COLO829 (cell line): ENCODE data around the gene NEU1.
"Not testable (repeated sequence)": the region's sequence is repeated elsewhere in the genome, so short reads cannot be mapped to it uniquely, and the experiment has no call there.

ENCODE experiments used
- DNase-seq: peaks from one replicate; pipeline ENCODE4 v3.0.0; 2012; ENCODE audit warnings: low spot score

Gene NEU1

GRCh38 chr6:31817929-31818511, 44.6 kb downstream of the NEU1 start:
- not testable (repeated sequence) for DNase-seq

DNA sequence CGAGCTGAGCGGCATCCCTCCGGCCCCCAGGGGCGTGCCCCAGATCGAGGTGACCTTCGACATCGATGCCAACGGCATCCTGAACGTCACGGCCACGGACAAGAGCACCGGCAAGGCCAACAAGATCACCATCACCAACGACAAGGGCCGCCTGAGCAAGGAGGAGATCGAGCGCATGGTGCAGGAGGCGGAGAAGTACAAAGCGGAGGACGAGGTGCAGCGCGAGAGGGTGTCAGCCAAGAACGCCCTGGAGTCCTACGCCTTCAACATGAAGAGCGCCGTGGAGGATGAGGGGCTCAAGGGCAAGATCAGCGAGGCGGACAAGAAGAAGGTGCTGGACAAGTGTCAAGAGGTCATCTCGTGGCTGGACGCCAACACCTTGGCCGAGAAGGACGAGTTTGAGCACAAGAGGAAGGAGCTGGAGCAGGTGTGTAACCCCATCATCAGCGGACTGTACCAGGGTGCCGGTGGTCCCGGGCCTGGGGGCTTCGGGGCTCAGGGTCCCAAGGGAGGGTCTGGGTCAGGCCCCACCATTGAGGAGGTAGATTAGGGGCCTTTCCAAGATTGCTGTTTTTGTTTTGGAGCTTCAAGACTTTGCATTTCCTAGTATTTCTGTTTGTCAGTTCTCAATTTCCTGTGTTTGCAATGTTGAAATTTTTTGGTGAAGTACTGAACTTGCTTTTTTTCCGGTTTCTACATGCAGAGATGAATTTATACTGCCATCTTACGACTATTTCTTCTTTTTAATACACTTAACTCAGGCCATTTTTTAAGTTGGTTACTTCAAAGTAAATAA, 45.3 kb downstream of the NEU1 start:
- not testable (repeated sequence) for DNase-seq

GRCh38 chr6:31815025-31815838, 47.4 kb downstream of the NEU1 start, which contains the start of the genes HSPA1A and HSPA1L:
Gene HSPA1A, plus strand, starts transcription at chr6:31815543. Its CDS starts 214 bp downstream, at chr6:31815757.
Gene HSPA1L, minus strand, starts transcription at chr6:31815283. Its CDS starts 3,311 bp downstream, at chr6:31811972.
- peak; percentile 98 for DNase-seq

GRCh38 chr6:31814677-31815024, 48.0 kb downstream of the NEU1 start:
- peak; percentile 99 for DNase-seq

- DNase-seq, result no peak
Observed at GRCh38 chr6:31813465-31813849, 49.2 kb downstream of the NEU1 start.

DNA sequence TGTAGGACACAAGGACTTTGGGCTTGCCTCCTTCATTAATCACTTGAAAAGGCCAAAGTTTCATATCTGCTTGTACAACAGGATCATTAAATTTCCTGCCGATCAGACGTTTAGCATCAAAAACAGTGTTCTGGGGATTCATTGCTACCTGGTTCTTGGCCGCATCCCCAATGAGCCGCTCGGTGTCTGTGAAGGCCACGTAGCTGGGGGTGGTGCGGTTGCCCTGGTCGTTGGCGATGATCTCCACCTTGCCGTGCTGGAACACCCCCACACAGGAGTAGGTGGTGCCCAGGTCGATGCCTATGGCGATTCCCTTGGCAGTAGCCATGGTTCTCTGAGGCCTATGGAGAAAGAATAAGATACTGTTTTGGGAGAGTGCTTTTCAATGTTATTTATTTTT, 51.0 kb downstream of the NEU1 start:
- DNase-seq, result no peak

GRCh38 chr6:31808599-31808998, 54.0 kb downstream of the NEU1 start:
- DNase-seq, result not testable (repeated sequence)
